ENCODE data around the gene SLC7A1. TPM values are rescaled to one million over a fixed set of nuclear protein-coding genes. Genes with fewer than 3 reads are reported as not detected.

SLC7A1 gene
- total and polyA plus RNA-seq, 2 of the 8 experiments (the other 6 are each of a cell fraction or from before 2014, with no cell fraction given) = 26.8 to 114 TPM

DNA sequence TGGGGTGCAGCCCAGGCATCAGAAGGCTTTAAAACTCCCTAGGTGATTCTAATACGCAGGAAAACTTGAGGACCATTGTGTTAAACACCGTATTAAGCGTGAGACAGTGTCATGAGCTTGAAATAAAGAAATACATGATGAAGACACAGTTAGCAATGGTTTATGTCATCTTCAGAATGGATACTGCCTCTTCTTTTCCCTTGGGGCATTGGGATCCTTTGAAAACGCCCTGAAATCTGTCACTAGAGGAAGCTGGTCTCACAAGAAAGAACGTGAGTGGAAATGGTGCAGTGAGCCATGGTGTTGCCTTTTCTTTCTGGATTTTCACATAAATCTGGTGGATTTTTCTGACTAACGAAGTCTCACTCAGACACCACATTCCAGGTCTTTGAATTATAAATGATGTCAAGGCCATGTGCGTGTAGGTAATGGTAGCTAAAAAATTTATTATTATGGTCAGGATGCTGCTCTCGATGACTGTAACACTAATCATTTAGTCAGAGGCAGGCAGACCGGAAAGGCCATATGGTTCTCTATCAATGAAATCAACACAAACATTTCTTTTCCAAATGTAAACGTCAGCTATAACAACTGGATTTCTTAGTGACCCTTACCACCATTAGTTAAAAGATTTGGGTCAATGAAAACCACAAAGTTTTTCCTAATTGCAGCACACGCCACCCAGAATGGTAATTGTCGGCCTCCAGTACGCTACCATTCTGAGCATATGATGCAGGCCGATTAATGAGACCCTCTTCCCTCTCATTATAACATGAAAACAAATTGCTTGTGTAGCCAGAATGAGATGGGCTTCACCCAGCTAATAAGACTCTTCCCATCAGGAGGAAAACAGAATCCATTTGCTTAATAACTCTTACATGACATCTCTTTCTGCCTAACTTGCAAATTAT, 105.6 kb downstream of the SLC7A1 start:
- peaks cover 0 to 2% (median 0%) of the 10 kb centered on the region in 4 experiments; a peak in 1 of 7 replicates for H3K27me3 ChIP-seq (replicated peaks in 1 of 4; ENCODE audit: control insufficient read depth in 3 of 4, extremely low read depth in 1 of 4, insufficient read depth in 3 of 4, low read length in 3 of 4)
- H3K23ac ChIP-seq (ENCODE audit: insufficient read length) = no peak overlapping the region
- no peak overlapping the region for H4K91ac ChIP-seq (replicated peaks; ENCODE audit: insufficient read length, low read length)
- no peaks in the 10 kb centered on the region for H3K9me3 ChIP-seq (ENCODE audit: insufficient read depth in 2 of 2, low read depth in 1 of 2, low read length in 1 of 2)
- H3K36me3 ChIP-seq (ENCODE audit: control insufficient read depth in 2 of 4, insufficient read depth in 4 of 4, low read length in 3 of 4) = no peaks in the 10 kb centered on the region; a peak in 2 of 8 replicates
- no peak overlapping the region for H2AK5ac ChIP-seq (ENCODE audit: low read depth, low read length)
- WGBS, 2 experiments (ENCODE audit: extremely low coverage in 1 of 2, insufficient coverage in 1 of 2, insufficient read length in 1 of 2, insufficient replicate concordance in 2 of 2, low coverage in 1 of 2, low lambda C conversion rate in 2 of 2, missing lambda C conversion rate in 1 of 2) = 82% methylated on average over 14 of the region's 14 CpGs; no CpG with 5 or more reads in 1 of the 2 experiments
- peaks cover 16% of the 10 kb centered on the region for H3K23me2 ChIP-seq (ENCODE audit: low read depth, low read length)
- no peak overlapping the region for H2AFZ ChIP-seq (ENCODE audit: low read length)
- H3K9ac ChIP-seq (replicated peaks in 1 of 4; ENCODE audit: extremely low read depth in 1 of 4, low read depth in 3 of 4, low read length in 3 of 4) = no peak overlapping the region
- ChIA-PET POLR2A (ENCODE audit: partially characterized antibody) (no interaction called here), CTCF (ENCODE audit: partially characterized antibody) (interaction anchor here (0.6 to 1.5 kb wide), 5 partner anchors 11 to 580 kb away, joined by 3 to 8 read pairs (median 4); no protein-coding TSS in a partner anchor)
- no peak overlapping the region for H3K27ac ChIP-seq (ENCODE audit: low read depth, low read length)
- no peak for FAIRE-seq
- peaks cover 0 to 11% of the 10 kb centered on the region in 2 experiments for H4K20me1 ChIP-seq (replicated peaks in 1 of 2; ENCODE audit: control insufficient read depth in 1 of 2, insufficient read depth in 2 of 2, low read length in 2 of 2)
- no peak overlapping the region for H4K5ac ChIP-seq (ENCODE audit: insufficient read length, low read depth, low read length)
- H3K14ac ChIP-seq (ENCODE audit: insufficient read length) = no peak overlapping the region
- no peaks in the 10 kb centered on the region for H3K79me2 ChIP-seq (ENCODE audit: control insufficient read depth in 1 of 2, insufficient read depth in 2 of 2, low read length in 2 of 2)
- no peak overlapping the region for H2BK20ac ChIP-seq (ENCODE audit: low read length)
- peaks cover 0 to 7% (median 3%) of the 10 kb centered on the region in 4 experiments for H3K4me1 ChIP-seq (replicated peaks in 1 of 4; ENCODE audit: control insufficient read depth in 3 of 4, insufficient read depth in 4 of 4, low read length in 3 of 4)
- H2BK5ac ChIP-seq (ENCODE audit: low read depth, low read length) = no peak overlapping the region
- H3K4me2 ChIP-seq (ENCODE audit: insufficient read depth in 1 of 2, low read depth in 2 of 2, low read length in 2 of 2) = no peak overlapping the region
- H2BK15ac ChIP-seq (ENCODE audit: low read length) = no peak overlapping the region
- H3K79me1 ChIP-seq (ENCODE audit: low read depth, low read length) = no peaks in the 10 kb centered on the region; the same call in 1 of the 2 replicates
- DNase-seq (ENCODE audit: low read depth in 1 of 2, low spot score in 2 of 2) = no peak
- H3K18ac ChIP-seq (ENCODE audit: extremely low read depth, low read length) = no peak overlapping the region
- no peak overlapping the region for H3K56ac ChIP-seq (replicated peaks; ENCODE audit: insufficient read length, low read depth, low read length)
- H2BK120ac ChIP-seq (replicated peaks; ENCODE audit: low read depth, low read length) = no peak overlapping the region
- no peak overlapping the region for H3K4me3 ChIP-seq (ENCODE audit: extremely low read depth in 1 of 4, insufficient read depth in 2 of 4, low read depth in 3 of 4, low read length in 4 of 4)
- H4K8ac ChIP-seq (ENCODE audit: extremely low read depth, insufficient read depth, low read length) = no peak overlapping the region
- no peak overlapping the region for H2BK12ac ChIP-seq (ENCODE audit: low read depth, low read length)
- no peak overlapping the region for H3K4ac ChIP-seq (replicated peaks; ENCODE audit: insufficient read length, low read depth, low read length)
- TF ChIP-seq, protein P1, sequence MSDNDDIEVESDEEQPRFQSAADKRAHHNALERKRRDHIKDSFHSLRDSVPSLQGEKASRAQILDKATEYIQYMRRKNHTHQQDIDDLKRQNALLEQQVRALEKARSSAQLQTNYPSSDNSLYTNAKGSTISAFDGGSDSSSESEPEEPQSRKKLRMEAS (IDR thresholded peaks at IDR 0.05) = no peak
- TF ChIP-seq POLR2AphosphoS5 (IDR thresholded peaks at IDR 0.05; ENCODE audit: low read depth, low read length) (no peak), NRF1 (IDR thresholded peaks at IDR 0.05; ENCODE audit: low read depth, low read length) (no peak), CEBPB (IDR thresholded peaks at IDR 0.05; ENCODE audit: low read depth, low read length) (no peak), ASH2L (IDR thresholded peaks at IDR 0.05; ENCODE audit: low read length) (no peak), POLR2A (IDR thresholded peaks at IDR 0.05; ENCODE audit: control extremely low read depth in 1 of 2, low read depth in 2 of 2, low read length in 2 of 2) (no peak), KDM5A (IDR thresholded peaks at IDR 0.05; ENCODE audit: low read length) (no peak), CTBP2 (IDR thresholded peaks at IDR 0.05; ENCODE audit: borderline replicate concordance, insufficient read depth, insufficient read length, low read length) (no peak), JUND (IDR thresholded peaks at IDR 0.05; ENCODE audit: low read length) (no peak), HDAC6 (IDR thresholded peaks at IDR 0.05; ENCODE audit: low read depth, low read length) (no peak), NANOG (IDR thresholded peaks at IDR 0.05; ENCODE audit: insufficient read depth, low read depth, low read length, poor library complexity, severe bottlenecking) (no peak)

All from H1 (cell line).